ENCODE results near the gene SDCCAG8. TPM values are rescaled to one million over a fixed set of nuclear protein-coding genes. Genes with fewer than 3 reads are reported as not detected.
"Not testable (repeated sequence)": the region's sequence is repeated elsewhere in the genome, so short reads cannot be mapped to it uniquely, and the experiment has no call there.

SDCCAG8 gene
- polyA plus RNA-seq (2012; ENCODE audit: insufficient read depth, insufficient read length, low read depth), result 25.6 TPM

GRCh38 chr1:243255791-243256512, at the start of gene SDCCAG8:
TSS of gene SDCCAG8 (plus strand) at chr1:243256041. CDS start at chr1:243256174, 133 bp downstream.
- peaks cover 2% of the 10 kb centered on the region; the same call in 1 of the 2 replicates for H3K36me3 ChIP-seq
- no peaks in the 10 kb centered on the region for H3K27me3 ChIP-seq
- no peak for TF ChIP-seq CTCF (IDR thresholded peaks at IDR 0.05; ENCODE audit: low read depth, low read length)
- no peaks in the 10 kb centered on the region for H3K9me3 ChIP-seq
- DNase-seq, result peak; percentile 98
- peak within 1 kb of the TSS; percentile 97 for H3K4me3 ChIP-seq (ENCODE audit: low read depth, low read length)
- H3K4me1 ChIP-seq, result no peaks in the 10 kb centered on the region

- not testable (repeated sequence) for H3K27me3 ChIP-seq; H3K36me3 ChIP-seq; H3K4me3 ChIP-seq (ENCODE audit: low read depth, low read length); H3K9me3 ChIP-seq; H3K4me1 ChIP-seq; DNase-seq
These were observed 43.9 kb upstream of the SDCCAG8 start for GRCh38 chr1:243211984-243212383.

GRCh38 chr1:243213045-243213787, 42.6 kb upstream of the SDCCAG8 start:
- peaks cover 4% of the 10 kb centered on the region; the same call in 1 of the 2 replicates for H3K36me3 ChIP-seq
- no peak for DNase-seq
- H3K4me3 ChIP-seq (ENCODE audit: low read depth, low read length), result no peak overlapping the region
- no peaks in the 10 kb centered on the region for H3K4me1 ChIP-seq
- no peaks in the 10 kb centered on the region for H3K9me3 ChIP-seq
- TF ChIP-seq CTCF (IDR thresholded peaks at IDR 0.05; ENCODE audit: low read depth, low read length), result no peak
- no peaks in the 10 kb centered on the region for H3K27me3 ChIP-seq

- not testable (repeated sequence) for H3K27me3 ChIP-seq; H3K36me3 ChIP-seq; H3K4me3 ChIP-seq (ENCODE audit: low read depth, low read length); H3K4me1 ChIP-seq; H3K9me3 ChIP-seq; DNase-seq
These were observed 40.5 kb upstream of the SDCCAG8 start for GRCh38 chr1:243215276-243215875.

- DNase-seq, result no peak
- Histone ChIP-seq H3K9me3 (no peaks in the 10 kb centered on the region), H3K27me3 (no peaks in the 10 kb centered on the region), H3K36me3 (peaks cover 17% of the 10 kb centered on the region), H3K4me3 (ENCODE audit: low read depth, low read length) (no peak overlapping the region), H3K4me1 (no peaks in the 10 kb centered on the region)
- no peak for TF ChIP-seq CTCF (IDR thresholded peaks at IDR 0.05; ENCODE audit: low read depth, low read length)
These were observed 39.1 kb upstream of the SDCCAG8 start for GRCh38 chr1:243216741-243217140.

GRCh38 chr1:243217349-243217748, 38.5 kb upstream of the SDCCAG8 start:
- H3K4me3 ChIP-seq (ENCODE audit: low read depth, low read length), result no peak overlapping the region
- DNase-seq, result no peak
- H3K27me3 ChIP-seq, result no peaks in the 10 kb centered on the region
- H3K9me3 ChIP-seq, result no peaks in the 10 kb centered on the region
- no peak for TF ChIP-seq CTCF (IDR thresholded peaks at IDR 0.05; ENCODE audit: low read depth, low read length)
- no peaks in the 10 kb centered on the region for H3K4me1 ChIP-seq
- peaks cover 21% of the 10 kb centered on the region for H3K36me3 ChIP-seq

GRCh38 chr1:243218059-243218458, 37.8 kb upstream of the SDCCAG8 start:
- Histone ChIP-seq H3K9me3 (no peaks in the 10 kb centered on the region), H3K36me3 (peaks cover 25% of the 10 kb centered on the region), H3K4me3 (ENCODE audit: low read depth, low read length) (no peak overlapping the region), H3K27me3 (no peaks in the 10 kb centered on the region), H3K4me1 (no peaks in the 10 kb centered on the region)
- TF ChIP-seq CTCF (IDR thresholded peaks at IDR 0.05; ENCODE audit: low read depth, low read length), result no peak
- no peak for DNase-seq

All from BE2C (cell line).